Esophagus muscularis mucosa (tissue), 4 donors: ENCODE results near the gene SEMA5B.

Experiments
- EP300 ChIP-seq: sonication (generic); formaldehyde crosslinking; IDR thresholded peaks from one replicate; pipeline ENCODE4 v1.6.1; 2017; ENCODE audit warnings: antibody characterized with exemption
- POLR2A ChIP-seq: fragments of 450-650 bp; IDR thresholded peaks from one replicate; pipeline ENCODE4 v1.6.1; 2017; ENCODE audit warnings: antibody characterized with exemption, moderate library complexity, mild to moderate bottlenecking, low read depth
- POLR2AphosphoS5 ChIP-seq, 2 donors: sonication (generic); formaldehyde crosslinking; IDR thresholded peaks; one replicate each; pipeline ENCODE4 v1.6.1; 2017; ENCODE audit warnings: antibody characterized with exemption in 2 of 2
- TF ChIP-seq, protein P1 (sequence below), 3 experiments: fragments of 200-600 bp in 2 of 3; fragments of 450-650 bp in 1 of 3; sonication (generic) in 2 of 3; IDR thresholded peaks; one replicate each; pipeline ENCODE4 v1.5.1; 2017 to 2019; ENCODE audit warnings: antibody characterized with exemption in 3 of 3, mild to moderate bottlenecking in 2 of 3, moderate library complexity in 1 of 3

DNA sequence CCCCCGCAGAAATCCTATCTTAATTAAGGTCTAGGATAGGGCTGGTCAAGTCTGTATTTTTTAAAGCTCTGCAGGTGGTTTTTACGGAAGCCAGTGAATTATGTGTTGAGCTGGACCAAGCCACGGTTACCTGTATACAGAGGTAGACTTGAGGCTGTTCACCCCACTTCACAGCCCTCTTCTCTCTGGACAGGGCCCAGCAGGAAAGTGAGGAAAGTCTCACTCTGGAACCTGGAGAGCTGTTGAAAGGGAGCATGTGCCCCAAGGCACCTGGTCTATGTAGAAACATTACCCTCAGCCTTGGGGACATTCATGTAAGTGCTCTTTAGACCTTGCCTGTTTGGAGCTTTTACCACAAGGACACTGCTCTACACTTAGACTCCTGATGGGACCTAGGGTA is 6.9 kb downstream of the SEMA5B start:
- TF ChIP-seq POLR2A, result no peak
- TF ChIP-seq, protein P1, sequence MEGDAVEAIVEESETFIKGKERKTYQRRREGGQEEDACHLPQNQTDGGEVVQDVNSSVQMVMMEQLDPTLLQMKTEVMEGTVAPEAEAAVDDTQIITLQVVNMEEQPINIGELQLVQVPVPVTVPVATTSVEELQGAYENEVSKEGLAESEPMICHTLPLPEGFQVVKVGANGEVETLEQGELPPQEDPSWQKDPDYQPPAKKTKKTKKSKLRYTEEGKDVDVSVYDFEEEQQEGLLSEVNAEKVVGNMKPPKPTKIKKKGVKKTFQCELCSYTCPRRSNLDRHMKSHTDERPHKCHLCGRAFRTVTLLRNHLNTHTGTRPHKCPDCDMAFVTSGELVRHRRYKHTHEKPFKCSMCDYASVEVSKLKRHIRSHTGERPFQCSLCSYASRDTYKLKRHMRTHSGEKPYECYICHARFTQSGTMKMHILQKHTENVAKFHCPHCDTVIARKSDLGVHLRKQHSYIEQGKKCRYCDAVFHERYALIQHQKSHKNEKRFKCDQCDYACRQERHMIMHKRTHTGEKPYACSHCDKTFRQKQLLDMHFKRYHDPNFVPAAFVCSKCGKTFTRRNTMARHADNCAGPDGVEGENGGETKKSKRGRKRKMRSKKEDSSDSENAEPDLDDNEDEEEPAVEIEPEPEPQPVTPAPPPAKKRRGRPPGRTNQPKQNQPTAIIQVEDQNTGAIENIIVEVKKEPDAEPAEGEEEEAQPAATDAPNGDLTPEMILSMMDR (IDR thresholded peaks at IDR 0.05), result no peak
- no peak for TF ChIP-seq POLR2AphosphoS5 (IDR thresholded peaks at IDR 0.05)
- no peak for TF ChIP-seq EP300
